Astrocyte (in vitro differentiated cells and primary cell): ENCODE data around the gene FOXJ3.

Experiments used
- EZH2 ChIP-seq: IDR thresholded peaks from 2 replicates; pipeline ENCODE4 v1.6.1; 2012; ENCODE audit warnings: mild to moderate bottlenecking, low read length, inconsistent platforms; ENCODE audit not compliant: insufficient read depth
- TF ChIP-seq, protein P1 (sequence below): IDR thresholded peaks from 2 replicates; pipeline ENCODE4 v1.5.1; 2011; ENCODE audit warnings: low read depth, mild to moderate bottlenecking, inconsistent platforms, low read length, moderate library complexity; ENCODE audit not compliant: insufficient read depth

DNA sequence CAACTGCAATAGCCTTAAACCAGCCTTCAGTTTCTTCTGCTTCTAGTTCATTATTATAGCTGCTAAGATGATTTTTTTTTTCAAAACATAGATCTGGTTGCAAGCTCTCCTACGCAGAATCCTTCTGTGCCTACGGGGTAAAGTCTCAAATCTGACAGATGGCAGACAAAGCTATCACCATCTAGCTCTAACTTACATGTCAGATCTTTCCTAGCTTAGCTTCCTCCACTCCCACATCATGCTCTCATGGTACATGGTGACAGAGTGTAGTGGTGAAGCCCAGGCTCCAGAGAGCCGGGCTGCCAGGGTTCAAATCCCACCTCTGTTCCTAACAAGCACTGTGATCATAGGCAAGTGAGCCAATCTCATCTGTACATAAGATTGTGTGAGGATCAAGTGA lies 206.1 kb downstream of the FOXJ3 start:
- TF ChIP-seq EZH2 = no peak
- TF ChIP-seq, protein P1, sequence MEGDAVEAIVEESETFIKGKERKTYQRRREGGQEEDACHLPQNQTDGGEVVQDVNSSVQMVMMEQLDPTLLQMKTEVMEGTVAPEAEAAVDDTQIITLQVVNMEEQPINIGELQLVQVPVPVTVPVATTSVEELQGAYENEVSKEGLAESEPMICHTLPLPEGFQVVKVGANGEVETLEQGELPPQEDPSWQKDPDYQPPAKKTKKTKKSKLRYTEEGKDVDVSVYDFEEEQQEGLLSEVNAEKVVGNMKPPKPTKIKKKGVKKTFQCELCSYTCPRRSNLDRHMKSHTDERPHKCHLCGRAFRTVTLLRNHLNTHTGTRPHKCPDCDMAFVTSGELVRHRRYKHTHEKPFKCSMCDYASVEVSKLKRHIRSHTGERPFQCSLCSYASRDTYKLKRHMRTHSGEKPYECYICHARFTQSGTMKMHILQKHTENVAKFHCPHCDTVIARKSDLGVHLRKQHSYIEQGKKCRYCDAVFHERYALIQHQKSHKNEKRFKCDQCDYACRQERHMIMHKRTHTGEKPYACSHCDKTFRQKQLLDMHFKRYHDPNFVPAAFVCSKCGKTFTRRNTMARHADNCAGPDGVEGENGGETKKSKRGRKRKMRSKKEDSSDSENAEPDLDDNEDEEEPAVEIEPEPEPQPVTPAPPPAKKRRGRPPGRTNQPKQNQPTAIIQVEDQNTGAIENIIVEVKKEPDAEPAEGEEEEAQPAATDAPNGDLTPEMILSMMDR = no peak
